Stomach (tissue), 9 donors: ENCODE data around the gene ACIN1. TPM values are rescaled to one million over a fixed set of nuclear protein-coding genes. Genes with fewer than 3 reads are reported as not detected.

Source experiments
- DNase-seq, 2 donors: peaks; one replicate each; pipeline versions ENCODE4 v3.0.0 to v3.0.0-alpha.2; 2013 to 2019
- H3K27ac ChIP-seq, 5 donors: fragments of 200-600 bp in 4 of 5; sonication (generic) in 4 of 5; one replicate each; pipeline ENCODE4 v1.5.1; 2013 to 2019; ENCODE audit warnings: mild to moderate bottlenecking in 1 of 5, moderate library complexity in 1 of 5
- H3K27me3 ChIP-seq, 3 donors: fragments of 200-600 bp; sonication (generic); one replicate each; pipeline ENCODE4 v1.5.1; 2017 to 2019; ENCODE audit warnings: mixed run types in 1 of 3
- H3K36me3 ChIP-seq, 4 donors: fragments of 200-600 bp; sonication (generic); 1 replicate in 3 of 4; 2 replicates in 1 of 4; pipeline ENCODE4 v1.5.1; 2016 to 2019
- H3K4me1 ChIP-seq, 4 donors: fragments of 200-600 bp; sonication (generic); one replicate each; pipeline ENCODE4 v1.5.1; 2016 to 2019
- H3K4me3 ChIP-seq, 4 donors: fragments of 200-600 bp; sonication (generic) in 3 of 4; one replicate each; pipeline ENCODE4 v1.5.1; 2016 to 2019; ENCODE audit warnings: mild to moderate bottlenecking in 1 of 4
- H3K9me3 ChIP-seq, 4 donors: fragments of 200-600 bp; sonication (generic); one replicate each; pipeline ENCODE4 v1.5.1; 2016 to 2019
- EP300 ChIP-seq: sonication (generic); formaldehyde crosslinking; IDR thresholded peaks from one replicate; pipeline ENCODE4 v1.6.1; 2017; ENCODE audit warnings: antibody characterized with exemption
- POLR2A ChIP-seq, 4 donors: fragments of 450-650 bp; IDR thresholded peaks; one replicate each; pipeline ENCODE4 v1.6.1; 2016; ENCODE audit warnings: antibody characterized with exemption in 4 of 4, control low read depth in 2 of 4, mild to moderate bottlenecking in 1 of 4, moderate library complexity in 1 of 4
- POLR2AphosphoS5 ChIP-seq, 3 donors: sonication (generic); formaldehyde crosslinking; IDR thresholded peaks; one replicate each; pipeline ENCODE4 v1.6.1; 2016; ENCODE audit warnings: antibody characterized with exemption in 3 of 3
- WGBS, 5 donors: extraction: QIAGEN DNeasy Blood & Tissue Kit in 3 of 5; methylation state at CpG; one replicate each; pipeline versions ENCODE4 v1.1.5 to v1.1.7; 2013 to 2018; 5-methylcytosine and 5-hydroxymethylcytosine counted together
- intact Hi-C: fragments of 100-400 bp; cut with DNase I; formaldehyde crosslinking; loops from one replicate; pipeline ENCODE4 v1.15.1; 2023; ENCODE audit warnings: low total_unique reads
- polyA plus RNA-seq, 3 donors: library from polyadenylated mRNA; stranded (reverse); fragments of 200-250 nt; gene quantifications; one replicate each; pipeline ENCODE4 v1.2.3, GENCODE V29; 2013
- total RNA-seq, 5 donors: library from RNA; depleted of rRNA; stranded (reverse); fragments of >200 nt; gene quantifications; one replicate each; pipeline versions ENCODE4 v1.1.0 to v1.2.3, GENCODE V29; 2014 to 2016
- TF ChIP-seq, protein P1 (sequence below), 7 experiments: fragments of 450-650 bp in 4 of 7; fragments of 200-600 bp in 3 of 7; sonication (generic) in 3 of 7; IDR thresholded peaks; one replicate each; pipeline ENCODE4 v1.5.1; 2016 to 2019; ENCODE audit warnings: antibody characterized with exemption in 7 of 7, control low read depth in 2 of 7, mild to moderate bottlenecking in 1 of 7
- donor health status: healthy with polysubstance abuse.
- donor health status: Bipolar disorder and iron deficiency.
- donor health status: healthy.

The ACIN1 gene
- total and polyA plus RNA-seq, 8 donors = 37.1 to 232 (median 117) TPM

DNA sequence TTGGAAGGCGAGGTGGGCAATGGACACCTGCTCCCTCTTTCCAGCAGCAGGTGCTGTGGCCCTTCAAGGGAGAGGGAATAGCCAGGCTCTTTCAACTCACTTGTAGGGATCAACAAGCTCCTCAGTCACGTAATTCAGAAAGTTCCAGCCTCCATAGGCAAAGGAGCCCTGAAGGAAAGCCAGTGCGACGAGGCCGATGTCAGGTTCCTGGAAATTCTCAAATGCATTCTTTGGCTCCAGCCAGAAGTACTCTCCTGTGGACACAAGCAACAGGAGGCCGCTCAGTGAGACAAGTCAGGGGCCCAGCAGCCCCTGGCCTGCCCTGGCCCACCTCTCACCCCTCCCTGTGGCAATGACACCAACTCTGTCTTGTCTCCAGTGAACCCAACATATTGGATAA lies 45.4 kb upstream of the ACIN1 start:
- H3K27ac ChIP-seq = peak overlapping the region in 3 of 5 donors; percentile 41 to 93 (median 47)
- no peak for TF ChIP-seq POLR2AphosphoS5 (IDR thresholded peaks at IDR 0.05)
- H3K36me3 ChIP-seq = peaks cover 25 to 69% (median 56%) of the 10 kb centered on the region in 4 donors
- H3K4me3 ChIP-seq = no peak overlapping the region
- no peaks in the 10 kb centered on the region for H3K9me3 ChIP-seq
- peaks cover 19 to 78% (median 37%) of the 10 kb centered on the region in 4 donors for H3K4me1 ChIP-seq
- DNase-seq = no peak
- intact Hi-C loops = no loop called here
- WGBS, 5 donors = 77 to 89% (median 87%) methylated on average over 6 of the region's 6 CpGs
- H3K27me3 ChIP-seq = no peaks in the 10 kb centered on the region

DNA sequence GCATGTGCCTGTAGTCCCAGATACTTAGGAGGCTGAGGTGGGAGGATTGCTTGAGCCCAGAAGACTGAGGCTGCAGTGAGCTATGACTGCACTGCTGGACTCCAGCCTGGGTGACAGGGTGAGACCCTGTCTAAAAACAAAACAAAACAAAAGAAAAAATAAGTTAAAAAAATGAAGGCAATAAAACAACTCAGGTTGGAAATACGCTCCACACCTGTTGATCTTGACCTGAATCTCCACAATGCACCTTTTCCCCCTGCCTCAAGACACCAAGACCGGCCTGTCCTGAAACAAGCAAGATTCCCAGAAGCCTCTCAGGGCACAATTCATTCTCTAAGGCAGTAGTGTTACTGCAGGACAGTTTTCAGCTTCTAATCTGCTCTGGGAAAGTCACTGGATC lies 44.9 kb upstream of the ACIN1 start:
- WGBS, 5 donors = 89 to 95% (median 94%) methylated on average over 2 of the region's 2 CpGs
- Histone ChIP-seq H3K27me3 (no peaks in the 10 kb centered on the region), H3K36me3 (peaks cover 25 to 70% (median 57%) of the 10 kb centered on the region in 4 donors), H3K4me1 (peaks cover 16 to 74% (median 37%) of the 10 kb centered on the region in 4 donors), H3K9me3 (no peaks in the 10 kb centered on the region), H3K4me3 (no peak overlapping the region), H3K27ac (peak overlapping the region in 3 of 5 donors; percentile 1 to 93 (median 47))
- intact Hi-C loops = no loop called here
- DNase-seq = no peak
- TF ChIP-seq POLR2A (IDR thresholded peaks at IDR 0.05) (no peak), POLR2AphosphoS5 (IDR thresholded peaks at IDR 0.05) (no peak), EP300 (no peak)
- TF ChIP-seq, protein P1, sequence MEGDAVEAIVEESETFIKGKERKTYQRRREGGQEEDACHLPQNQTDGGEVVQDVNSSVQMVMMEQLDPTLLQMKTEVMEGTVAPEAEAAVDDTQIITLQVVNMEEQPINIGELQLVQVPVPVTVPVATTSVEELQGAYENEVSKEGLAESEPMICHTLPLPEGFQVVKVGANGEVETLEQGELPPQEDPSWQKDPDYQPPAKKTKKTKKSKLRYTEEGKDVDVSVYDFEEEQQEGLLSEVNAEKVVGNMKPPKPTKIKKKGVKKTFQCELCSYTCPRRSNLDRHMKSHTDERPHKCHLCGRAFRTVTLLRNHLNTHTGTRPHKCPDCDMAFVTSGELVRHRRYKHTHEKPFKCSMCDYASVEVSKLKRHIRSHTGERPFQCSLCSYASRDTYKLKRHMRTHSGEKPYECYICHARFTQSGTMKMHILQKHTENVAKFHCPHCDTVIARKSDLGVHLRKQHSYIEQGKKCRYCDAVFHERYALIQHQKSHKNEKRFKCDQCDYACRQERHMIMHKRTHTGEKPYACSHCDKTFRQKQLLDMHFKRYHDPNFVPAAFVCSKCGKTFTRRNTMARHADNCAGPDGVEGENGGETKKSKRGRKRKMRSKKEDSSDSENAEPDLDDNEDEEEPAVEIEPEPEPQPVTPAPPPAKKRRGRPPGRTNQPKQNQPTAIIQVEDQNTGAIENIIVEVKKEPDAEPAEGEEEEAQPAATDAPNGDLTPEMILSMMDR (IDR thresholded peaks at IDR 0.05) = no peak

DNA sequence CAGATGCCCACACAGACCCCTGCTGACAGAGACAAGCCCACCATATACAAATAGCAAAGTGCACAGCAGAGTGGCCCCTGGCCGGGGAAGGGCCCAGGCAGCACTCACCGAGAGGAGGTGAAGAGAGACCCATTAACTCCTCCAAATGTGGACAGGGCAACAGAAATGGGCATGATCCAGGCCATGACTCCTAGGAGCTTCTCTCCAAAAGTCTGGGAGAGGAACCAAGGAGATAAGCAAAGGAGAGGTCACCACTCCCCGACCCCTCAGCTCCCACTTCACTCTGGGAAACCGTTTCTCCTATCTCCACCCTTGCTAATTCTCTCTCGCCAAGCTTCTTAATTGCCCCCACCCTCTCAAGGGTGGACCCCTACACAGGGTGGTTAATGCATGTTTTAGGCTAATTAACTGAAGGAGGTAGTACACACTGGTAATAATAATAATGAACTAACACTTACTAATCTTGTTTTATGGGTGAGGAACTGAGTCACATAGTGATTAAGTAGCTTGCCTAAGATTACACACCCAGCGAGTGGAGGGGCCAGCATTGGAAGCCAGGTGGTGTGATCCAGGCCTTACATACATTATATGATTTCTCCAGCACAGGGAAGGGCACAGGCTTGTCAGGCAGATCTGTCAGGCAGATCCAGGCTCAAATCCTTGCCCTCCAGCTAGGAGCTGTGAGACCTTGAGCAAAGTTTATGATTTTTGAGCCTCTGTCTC lies 43.0 kb upstream of the ACIN1 start:
- no peaks in the 10 kb centered on the region for H3K9me3 ChIP-seq
- intact Hi-C loops = no loop called here
- H3K27ac ChIP-seq = peak overlapping the region; percentile 39 to 93 (median 51)
- peak in 1 of 3 donors; percentile 27 for TF ChIP-seq POLR2AphosphoS5 (IDR thresholded peaks at IDR 0.05)
- TF ChIP-seq EP300 = no peak
- no peak for TF ChIP-seq POLR2A (IDR thresholded peaks at IDR 0.05)
- TF ChIP-seq, protein P1 (IDR thresholded peaks at IDR 0.05) = no peak
- H3K27me3 ChIP-seq = no peaks in the 10 kb centered on the region
- no peak overlapping the region for H3K4me3 ChIP-seq
- 46 to 75% (median 54%) methylated on average over 6 of the region's 6 CpGs for WGBS, 5 donors
- H3K36me3 ChIP-seq = peaks cover 25 to 70% (median 62%) of the 10 kb centered on the region in 4 donors
- peaks cover 16 to 59% (median 31%) of the 10 kb centered on the region in 4 donors for H3K4me1 ChIP-seq
- peak in 1 of 2 donors; percentile 57 for DNase-seq

DNA sequence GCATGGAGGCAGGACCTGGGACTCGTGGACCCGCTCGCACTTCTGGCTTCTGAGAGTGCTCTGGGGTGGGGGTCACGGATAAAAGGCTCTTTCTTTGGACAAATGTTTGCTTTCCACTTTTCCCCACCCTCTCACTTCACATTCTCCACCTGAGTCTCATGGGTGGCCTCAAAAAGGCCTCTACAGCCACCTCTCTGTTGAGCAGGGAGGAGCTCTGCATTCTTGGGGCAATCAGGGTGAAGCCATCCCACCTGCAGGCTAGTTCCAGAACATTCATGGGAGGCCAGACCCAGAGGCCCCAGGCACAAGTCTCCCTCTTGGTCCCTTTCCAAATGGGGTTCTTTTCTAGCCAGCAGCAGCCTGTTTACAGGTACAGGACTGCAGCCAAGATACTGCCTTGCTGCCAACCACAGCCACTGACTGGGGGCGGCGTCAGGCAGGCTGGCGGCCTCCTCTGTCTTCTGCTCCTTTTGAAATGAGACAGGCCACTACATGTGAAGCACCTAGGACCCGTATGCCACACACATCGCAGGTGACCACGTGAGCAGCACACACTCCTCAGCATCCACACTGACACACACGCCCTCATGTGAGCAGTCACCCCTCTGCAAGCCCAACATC lies 42.4 kb upstream of the ACIN1 start:
- Histone ChIP-seq H3K36me3 (peaks cover 25 to 70% (median 61%) of the 10 kb centered on the region in 4 donors), H3K4me1 (peaks cover 16 to 52% (median 24%) of the 10 kb centered on the region in 4 donors), H3K9me3 (no peaks in the 10 kb centered on the region), H3K27me3 (no peaks in the 10 kb centered on the region), H3K4me3 (no peak overlapping the region), H3K27ac (peak overlapping the region; percentile 39 to 93 (median 49))
- TF ChIP-seq POLR2AphosphoS5 (IDR thresholded peaks at IDR 0.05) (no peak), EP300 (no peak), POLR2A (IDR thresholded peaks at IDR 0.05) (no peak)
- TF ChIP-seq, protein P1 (IDR thresholded peaks at IDR 0.05) = no peak
- DNase-seq = peak in 1 of 2 donors; percentile 71
- intact Hi-C loops = no loop called here
- 34 to 68% (median 54%) methylated on average over 10 to 11 of the region's 11 CpGs for WGBS, 5 donors
